GM12878 (cell line): ENCODE measurements around the gene AGR3. TPM values are rescaled to one million over a fixed set of nuclear protein-coding genes. Genes with fewer than 3 reads are reported as not detected.

Experiments
- ATAC-seq: fragments of 200-7000 bp; cut with Tn5 transposase; 3 replicates; pipeline ENCODE4 v1.9.1; 2020; ENCODE audit warnings: mild to moderate bottlenecking, moderate library complexity
- BruUV-seq: library from RNA; stranded (reverse); fragments of 400-500 nt; replicated peaks from 2 replicates; lab custom pipeline; 2021; lab: Mats Ljungman, UMichigan
- CTCF ChIA-PET: fragments of 300-600 bp; sonication (Branson Sonifier 250); formaldehyde crosslinking; extraction: SDS; loops from one replicate; lab custom pipeline; 2021; ENCODE audit warnings: inconsistent platforms; lab: Yijun Ruan, JAX
- POLR2A ChIA-PET: fragments of 350-600 bp; formaldehyde crosslinking; extraction: SDS; loops from one replicate; lab custom pipeline; 2021; ENCODE audit warnings: inconsistent platforms; lab: Charles Lee
- RAD21 ChIA-PET: fragments of 300-600 bp; sonication (Branson Sonifier 250); formaldehyde crosslinking; loops from one replicate; lab custom pipeline; 2023; ENCODE audit warnings: antibody characterized with exemption; ENCODE audit not compliant: unreplicated experiment; lab: Charles Lee
- SMC1A ChIA-PET: fragments of 300-600 bp; sonication (Branson Sonifier 250); formaldehyde crosslinking; loops from one replicate; lab custom pipeline; 2023; ENCODE audit not compliant: unreplicated experiment, uncharacterized antibody; lab: Charles Lee
- DNase-seq: peaks from one replicate; pipeline ENCODE4 v3.0.0-alpha.2; 2011; ENCODE audit warnings: low read depth, low spot score
- FAIRE-seq: peaks from 3 replicates; lab custom pipeline; 2011; peaks lifted over from hg19 to GRCh38; lab: Jason Lieb, UNC
- H2AFZ ChIP-seq: 2 replicates; pipeline ENCODE4 v1.6.0; 2011; ENCODE audit warnings: low read depth, low read length, control low read depth; ENCODE audit not compliant: control insufficient read depth
- H3K27ac ChIP-seq: 2 replicates; pipeline ENCODE4 v1.5.1; 2011; ENCODE audit warnings: control low read depth; ENCODE audit not compliant: control insufficient read depth, insufficient read depth
- H3K27me3 ChIP-seq, 2 experiments: replicated peaks in 1 of 2; 2 replicates each; pipeline versions ENCODE4 v1.6.0 to v1.6.1; 2011; ENCODE audit warnings: low read length in 1 of 2; ENCODE audit not compliant: control insufficient read depth in 2 of 2, insufficient read depth in 2 of 2
- H3K36me3 ChIP-seq, 2 experiments: 2 replicates each; pipeline ENCODE4 v1.5.1; 2011; ENCODE audit warnings: low read length in 1 of 2; ENCODE audit not compliant: control insufficient read depth in 2 of 2, insufficient read depth in 2 of 2
- H3K4me1 ChIP-seq: 2 replicates; pipeline ENCODE4 v1.6.1; 2011; ENCODE audit warnings: mild to moderate bottlenecking, low read length, moderate library complexity, mixed read lengths; ENCODE audit not compliant: control insufficient read depth, insufficient read depth
- H3K4me2 ChIP-seq: 2 replicates; pipeline ENCODE4 v1.6.0; 2011; ENCODE audit warnings: control low read depth; ENCODE audit not compliant: control insufficient read depth, insufficient read depth
- H3K4me3 ChIP-seq: fragments of 200-600 bp; sonication (generic); 2 replicates; pipeline ENCODE4 v1.5.1; 2016
- H3K79me2 ChIP-seq: 2 replicates; pipeline ENCODE4 v1.6.0; 2011; ENCODE audit warnings: low read length; ENCODE audit not compliant: control insufficient read depth, insufficient read depth
- H3K9ac ChIP-seq: 2 replicates; pipeline ENCODE4 v1.8.0; 2011; ENCODE audit warnings: low read length, control low read depth, mixed read lengths; ENCODE audit not compliant: control insufficient read depth, insufficient read depth
- H3K9me3 ChIP-seq: replicated peaks from 3 replicates; pipeline ENCODE4 v1.5.1; 2011; ENCODE audit warnings: mild to moderate bottlenecking, low read length; ENCODE audit not compliant: control insufficient read depth, insufficient read depth
- H4K20me1 ChIP-seq: 2 replicates; pipeline ENCODE4 v1.6.0; 2011; ENCODE audit not compliant: control insufficient read depth, insufficient read depth
- BACH1 ChIP-seq: fragments of 450-650 bp; IDR thresholded peaks from 2 replicates; pipeline ENCODE4 v1.6.1; 2017; ENCODE audit warnings: mild to moderate bottlenecking, borderline replicate concordance
- FOXM1 ChIP-seq: IDR thresholded peaks from 2 replicates; pipeline ENCODE4 v1.6.1; 2012; ENCODE audit warnings: low read depth, mild to moderate bottlenecking, inconsistent platforms, low read length, moderate library complexity
- GABPA ChIP-seq: IDR thresholded peaks from 2 replicates; pipeline ENCODE4 v1.6.1; 2014; ENCODE audit warnings: antibody characterized with exemption, low read depth, mild to moderate bottlenecking, inconsistent platforms
- IKZF2 ChIP-seq, 2 experiments: fragments of 450-650 bp; IDR thresholded peaks; 2 replicates each; pipeline ENCODE4 v1.6.1; 2017; ENCODE audit warnings: mild to moderate bottlenecking in 2 of 2, moderate library complexity in 2 of 2
- MEF2A ChIP-seq: IDR thresholded peaks from 2 replicates; pipeline ENCODE4 v1.6.1; 2011; ENCODE audit warnings: low read depth, mild to moderate bottlenecking, low read length, moderate library complexity; ENCODE audit not compliant: insufficient read depth
- MTA2 ChIP-seq: fragments of 450-650 bp; IDR thresholded peaks from 2 replicates; pipeline ENCODE4 v1.6.1; 2016; ENCODE audit warnings: low read depth, mild to moderate bottlenecking, moderate library complexity
- NBN ChIP-seq: fragments of 450-650 bp; IDR thresholded peaks from 2 replicates; pipeline ENCODE4 v1.6.1; 2016
- NR2C2 ChIP-seq: IDR thresholded peaks from 2 replicates; pipeline ENCODE4 v1.6.1; 2011; ENCODE audit warnings: borderline replicate concordance, low read depth; ENCODE audit not compliant: control insufficient read depth, insufficient read length
- POLR2AphosphoS2 ChIP-seq: IDR thresholded peaks from 2 replicates; pipeline ENCODE4 v1.6.1; 2011; ENCODE audit warnings: low read depth, mild to moderate bottlenecking, low read length, improper control_type of control experiment, moderate library complexity
- POLR2AphosphoS5 ChIP-seq: IDR thresholded peaks from 2 replicates; pipeline ENCODE4 v1.6.1; 2011; ENCODE audit warnings: mild to moderate bottlenecking, low read length, inconsistent platforms
- SMAD5 ChIP-seq: IDR thresholded peaks from 2 replicates; pipeline ENCODE4 v1.6.1; 2016; ENCODE audit warnings: antibody characterized with exemption, low read depth
- SMARCA5 ChIP-seq: fragments of 450-650 bp; IDR thresholded peaks from 2 replicates; pipeline ENCODE4 v1.6.1; 2017; ENCODE audit warnings: mild to moderate bottlenecking
- TCF3 ChIP-seq: IDR thresholded peaks from 2 replicates; pipeline ENCODE4 v1.6.1; 2012; ENCODE audit warnings: low read depth, mild to moderate bottlenecking, low read length, borderline replicate concordance; ENCODE audit not compliant: insufficient read depth
- ZNF217 ChIP-seq: fragments of 450-650 bp; IDR thresholded peaks from 2 replicates; pipeline ENCODE4 v1.6.1; 2017; ENCODE audit warnings: antibody characterized with exemption, mild to moderate bottlenecking
- WGBS: methylation state at CpG from one replicate; pipeline ENCODE4 v1.1.6; 2016; ENCODE audit warnings: low lambda C conversion rate; ENCODE audit not compliant: insufficient replicate concordance, insufficient coverage; ENCODE audit errors: missing lambda C conversion rate; 5-methylcytosine and 5-hydroxymethylcytosine counted together
- in situ Hi-C: fragments of 300-500 bp; cut with MboI; formaldehyde crosslinking; loops from 9 replicates; pipeline ENCODE4 v1.14.3; 2018; ENCODE audit warnings: mixed read lengths
- intact Hi-C: fragments of 100-400 bp; cut with micrococcal nuclease; formaldehyde crosslinking; loops from one replicate; pipeline ENCODE4 v1.14.2; 2022; ENCODE audit not compliant: unreplicated experiment
- polyA plus RNA-seq, 11 experiments: library from polyadenylated mRNA; depleted of rRNA in 4 of 11; unstranded in 6 of 11; stranded (reverse) in 5 of 11; fragments of >200 nt; fragmentation: Nextera tagmentation in 4 of 11; fragmentation: Illumina TruSeq in 1 of 11; extraction: Ambion mirVana in 4 of 11; extraction: Trizol in 1 of 11; gene quantifications; 1 replicate in 1 of 11; 2 replicates in 10 of 11; pipeline versions ENCODE4 v1.2.1 to v1.2.3, GENCODE V29; 2011 to 2016; ENCODE audit warnings: inconsistent platforms in 2 of 11, missing spikeins in 2 of 11, low read depth in 1 of 11
- total RNA-seq, 4 experiments: library from RNA; depleted of rRNA in 3 of 4; stranded (reverse); fragments of >200 nt in 3 of 4; fragmentation: Illumina TruSeq in 1 of 4; extraction: Trizol in 1 of 4; gene quantifications; 2 replicates each; pipeline versions ENCODE4 v1.2.1 to v1.2.3, GENCODE V29; 2013 to 2021
- TF ChIP-seq, protein P1 (sequence below): IDR thresholded peaks from 2 replicates; pipeline ENCODE4 v1.6.1; 2012; ENCODE audit warnings: low read length, inconsistent platforms

Gene AGR3
- total and polyA plus RNA-seq, 10 of the 15 experiments (the other 5 are each of a cell fraction or from before 2014, with no cell fraction given): not detected

DNA sequence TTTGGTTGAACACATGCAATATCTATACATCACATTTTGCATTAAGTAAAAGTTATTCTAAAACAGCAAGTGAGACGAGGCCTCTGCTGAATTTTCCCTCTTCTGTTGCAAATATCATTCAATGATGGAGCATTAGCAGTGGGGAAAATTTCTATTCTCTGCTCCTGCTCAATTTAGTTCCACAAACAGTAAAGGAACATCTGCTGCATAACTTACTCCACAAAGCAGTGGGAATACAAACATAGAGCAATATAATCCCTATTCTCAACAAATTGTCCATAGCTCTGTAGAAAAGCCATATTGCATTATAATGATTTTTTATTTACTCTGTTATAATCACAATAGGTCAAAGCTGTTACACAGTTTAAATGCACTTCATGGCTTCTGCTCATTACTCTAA lies 5.9 kb downstream of the AGR3 start:
- 0% methylated on average over 1 of the region's 1 CpG for WGBS
- FAIRE-seq: no peak
- intact Hi-C loops: no loop called here

More for the DNA sequence above, 5.9 kb downstream of the AGR3 start:
- Histone ChIP-seq H4K20me1 (no peaks in the 10 kb centered on the region), H3K36me3 (no peaks in the 10 kb centered on the region)
- TF ChIP-seq FOXM1 (no peak), ZNF217 (no peak), IKZF2 (IDR thresholded peaks at IDR 0.05) (no peak), SMAD5 (no peak), MTA2 (no peak), MEF2A (no peak), TCF3 (no peak), NBN (no peak), BACH1 (no peak), NR2C2 (no peak), POLR2AphosphoS2 (no peak), SMARCA5 (no peak), GABPA (no peak), POLR2AphosphoS5 (no peak)
- TF ChIP-seq, protein P1, sequence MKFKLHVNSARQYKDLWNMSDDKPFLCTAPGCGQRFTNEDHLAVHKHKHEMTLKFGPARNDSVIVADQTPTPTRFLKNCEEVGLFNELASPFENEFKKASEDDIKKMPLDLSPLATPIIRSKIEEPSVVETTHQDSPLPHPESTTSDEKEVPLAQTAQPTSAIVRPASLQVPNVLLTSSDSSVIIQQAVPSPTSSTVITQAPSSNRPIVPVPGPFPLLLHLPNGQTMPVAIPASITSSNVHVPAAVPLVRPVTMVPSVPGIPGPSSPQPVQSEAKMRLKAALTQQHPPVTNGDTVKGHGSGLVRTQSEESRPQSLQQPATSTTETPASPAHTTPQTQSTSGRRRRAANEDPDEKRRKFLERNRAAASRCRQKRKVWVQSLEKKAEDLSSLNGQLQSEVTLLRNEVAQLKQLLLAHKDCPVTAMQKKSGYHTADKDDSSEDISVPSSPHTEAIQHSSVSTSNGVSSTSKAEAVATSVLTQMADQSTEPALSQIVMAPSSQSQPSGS: no peak
- TF ChIP-seq, all 136 proteins: peak for 0
- no peak overlapping the region for H2AFZ ChIP-seq
- ChIA-PET SMC1A (no interaction called here), POLR2A (no interaction called here), RAD21 (no interaction called here), CTCF (no interaction called here)
- DNase-seq (no peak), ATAC-seq (no peak)
- in situ Hi-C loops: no loop called here
- H3K4me2 ChIP-seq: no peak overlapping the region
- H3K9me3 ChIP-seq: no peaks in the 10 kb centered on the region
- H3K4me3 ChIP-seq: no peak overlapping the region
- BruUV-seq: no TSS peak
- no peaks in the 10 kb centered on the region for H3K4me1 ChIP-seq
- no peaks in the 10 kb centered on the region for H3K79me2 ChIP-seq
- no peaks in the 10 kb centered on the region for H3K27me3 ChIP-seq
- H3K27ac ChIP-seq: no peak overlapping the region
- no peak overlapping the region for H3K9ac ChIP-seq
